Endothelial cell of umbilical vein (primary cell): Measurements from ENCODE around the gene ZNF414.
"Not testable (repeated sequence)": the region's sequence is repeated elsewhere in the genome, so short reads cannot be mapped to it uniquely, and the experiment has no call there.

Experiments
- CTCF ChIP-seq, 2 donors: IDR thresholded peaks; 1 replicate in 1 of 2; 2 replicates in 1 of 2; pipeline ENCODE4 v1.5.1; 2011; ENCODE audit warnings: low read length in 2 of 2, mild to moderate bottlenecking in 2 of 2, moderate library complexity in 2 of 2, control low read depth in 1 of 2, inconsistent platforms in 1 of 2, low read depth in 1 of 2; ENCODE audit not compliant: insufficient read depth in 1 of 2; ENCODE audit errors: extremely low read depth in 1 of 2
- EZH2 ChIP-seq: IDR thresholded peaks from 2 replicates; pipeline ENCODE4 v1.6.1; 2012; ENCODE audit warnings: borderline replicate concordance, low read depth, mild to moderate bottlenecking, moderate library complexity, low read length, inconsistent platforms; ENCODE audit not compliant: severe bottlenecking
- GATA2 ChIP-seq: IDR thresholded peaks from 2 replicates; pipeline ENCODE4 v1.7.0; 2011; ENCODE audit warnings: low read depth, mild to moderate bottlenecking, moderate library complexity, mixed read lengths, low read length; ENCODE audit not compliant: insufficient read length, insufficient read depth
- JUN ChIP-seq: IDR thresholded peaks from 2 replicates; pipeline ENCODE4 v1.6.1; 2011; ENCODE audit warnings: borderline replicate concordance, low read depth; ENCODE audit not compliant: insufficient read length, insufficient read depth
- MYC ChIP-seq: IDR thresholded peaks from one replicate; pipeline ENCODE4 v1.6.1; 2011; ENCODE audit warnings: mild to moderate bottlenecking, low read depth, low read length
- POLR2A ChIP-seq: IDR thresholded peaks from 2 replicates; pipeline ENCODE4 v1.6.1; 2012; ENCODE audit warnings: low read depth, mild to moderate bottlenecking, control low read depth, low read length
- POLR2AphosphoS5 ChIP-seq: IDR thresholded peaks from 2 replicates; pipeline ENCODE4 v1.6.1; 2012; ENCODE audit warnings: low read depth, mild to moderate bottlenecking, control low read depth, low read length, moderate library complexity; ENCODE audit not compliant: insufficient read depth

DNA sequence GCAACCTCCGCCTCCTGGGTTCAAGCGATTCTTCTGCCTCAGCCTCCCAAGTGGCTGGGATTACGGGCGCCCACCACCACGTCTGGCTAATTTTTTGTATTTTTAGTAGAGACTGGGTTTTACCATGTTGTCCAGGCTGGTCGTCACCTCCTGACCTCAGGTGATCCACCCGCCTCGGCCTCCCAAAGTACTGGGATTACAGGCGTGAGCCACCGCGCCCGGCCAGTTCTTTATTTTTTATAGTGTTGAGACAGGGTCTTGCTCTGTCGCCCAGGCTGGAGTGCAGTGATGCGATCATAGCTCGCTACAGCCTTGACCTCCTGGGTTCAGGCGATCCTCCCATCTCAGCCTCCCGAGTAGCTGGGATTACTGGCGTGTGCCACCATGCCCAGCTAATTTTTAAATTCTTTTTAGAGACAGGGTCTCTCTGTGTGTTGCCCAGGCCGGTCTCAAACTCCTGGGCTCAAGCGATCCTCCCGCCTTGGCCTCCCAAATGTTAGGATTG, 590 bp upstream of the ZNF414 start:
- not testable (repeated sequence) for TF ChIP-seq POLR2AphosphoS5; POLR2A; CTCF (IDR thresholded peaks at IDR 0.05; ENCODE audit: extremely low read depth in 1 of 2, insufficient read depth in 1 of 2, low read depth in 1 of 2, low read length in 2 of 2); GATA2; EZH2; JUN; MYC
